ENCODE results near the gene AGAP5.
A peak's percentile ranks its signal among the peaks of the same experiment; 100 is the strongest.

Gene AGAP5

DNA sequence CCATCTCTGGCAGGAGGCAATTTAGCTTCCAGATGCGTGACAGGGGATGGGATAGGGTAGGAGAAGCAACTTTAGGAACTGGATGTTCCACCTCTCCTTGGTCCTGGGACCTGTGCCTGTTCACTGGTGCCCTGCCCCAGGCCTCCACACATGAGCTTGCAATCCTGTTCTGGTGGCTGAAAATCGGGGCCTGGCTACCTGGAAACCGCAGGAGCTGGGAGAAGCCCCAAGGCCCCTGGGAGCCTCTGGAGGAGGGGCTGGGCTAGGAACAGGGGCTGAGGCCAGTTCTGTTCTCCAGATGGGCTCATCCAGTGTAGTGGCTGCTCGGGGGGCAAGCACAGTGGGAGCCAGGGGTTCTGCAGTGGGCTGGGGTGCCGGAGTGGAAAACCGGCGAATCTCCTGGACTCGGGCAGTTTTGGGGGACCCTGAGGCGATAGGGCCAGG, 51.3 kb downstream of the AGAP5 start:
- TF ChIP-seq, protein P1, sequence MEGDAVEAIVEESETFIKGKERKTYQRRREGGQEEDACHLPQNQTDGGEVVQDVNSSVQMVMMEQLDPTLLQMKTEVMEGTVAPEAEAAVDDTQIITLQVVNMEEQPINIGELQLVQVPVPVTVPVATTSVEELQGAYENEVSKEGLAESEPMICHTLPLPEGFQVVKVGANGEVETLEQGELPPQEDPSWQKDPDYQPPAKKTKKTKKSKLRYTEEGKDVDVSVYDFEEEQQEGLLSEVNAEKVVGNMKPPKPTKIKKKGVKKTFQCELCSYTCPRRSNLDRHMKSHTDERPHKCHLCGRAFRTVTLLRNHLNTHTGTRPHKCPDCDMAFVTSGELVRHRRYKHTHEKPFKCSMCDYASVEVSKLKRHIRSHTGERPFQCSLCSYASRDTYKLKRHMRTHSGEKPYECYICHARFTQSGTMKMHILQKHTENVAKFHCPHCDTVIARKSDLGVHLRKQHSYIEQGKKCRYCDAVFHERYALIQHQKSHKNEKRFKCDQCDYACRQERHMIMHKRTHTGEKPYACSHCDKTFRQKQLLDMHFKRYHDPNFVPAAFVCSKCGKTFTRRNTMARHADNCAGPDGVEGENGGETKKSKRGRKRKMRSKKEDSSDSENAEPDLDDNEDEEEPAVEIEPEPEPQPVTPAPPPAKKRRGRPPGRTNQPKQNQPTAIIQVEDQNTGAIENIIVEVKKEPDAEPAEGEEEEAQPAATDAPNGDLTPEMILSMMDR (IDR thresholded peaks at IDR 0.05; ENCODE audit: insufficient read depth, low read depth, low read length, missing control alignments): no peak
- DNase-seq (ENCODE audit: low read depth): no peak
- no peak overlapping the region for H3K4me3 ChIP-seq (ENCODE audit: low read length)

DNA sequence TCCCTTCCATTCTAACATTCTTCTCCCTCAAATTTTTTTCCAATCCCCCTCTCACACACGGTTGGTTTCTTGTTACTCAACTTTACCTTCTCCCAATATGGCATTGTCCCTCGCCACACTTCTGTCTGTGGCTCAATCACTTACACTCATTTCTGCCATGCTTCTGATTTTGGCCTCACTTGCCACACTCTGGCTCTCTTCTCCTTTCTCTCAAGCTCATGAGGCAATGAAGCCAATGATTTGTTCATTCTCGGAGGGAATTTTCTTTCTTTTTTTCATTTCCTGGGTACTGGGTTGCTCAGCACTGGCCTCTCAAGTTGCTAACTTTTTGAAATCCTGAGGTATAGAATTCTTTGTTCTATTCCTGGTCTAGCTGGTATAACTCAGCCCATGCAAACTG, 52.7 kb downstream of the AGAP5 start:
- H3K4me3 ChIP-seq (ENCODE audit: low read length): no peak overlapping the region
- TF ChIP-seq, protein P1 (IDR thresholded peaks at IDR 0.05; ENCODE audit: insufficient read depth, low read depth, low read length, missing control alignments): no peak
- DNase-seq (ENCODE audit: low read depth): no peak

DNA sequence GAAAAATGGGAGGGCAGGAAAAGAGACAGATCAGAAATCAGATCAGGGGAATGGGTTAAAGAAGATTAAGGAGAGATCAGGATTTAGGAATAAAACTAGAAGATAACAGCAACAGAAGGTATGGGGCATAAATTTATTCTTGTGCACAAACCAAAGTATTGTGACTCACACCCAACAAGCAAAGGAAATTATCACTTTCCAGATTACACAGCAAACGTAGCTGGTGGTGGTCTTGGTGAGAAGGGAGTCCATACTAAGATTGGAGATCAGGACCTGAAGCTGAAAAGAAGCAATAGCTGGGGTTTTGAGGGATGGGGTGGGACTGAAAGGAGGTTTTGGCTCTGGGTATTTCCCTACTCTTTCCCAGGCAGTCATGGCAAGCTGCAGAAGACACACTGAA, 53.1 kb downstream of the AGAP5 start:
- DNase-seq (ENCODE audit: low read depth): no peak
- H3K4me3 ChIP-seq (ENCODE audit: low read length): no peak overlapping the region
- TF ChIP-seq, protein P1 (IDR thresholded peaks at IDR 0.05; ENCODE audit: insufficient read depth, low read depth, low read length, missing control alignments): no peak

DNA sequence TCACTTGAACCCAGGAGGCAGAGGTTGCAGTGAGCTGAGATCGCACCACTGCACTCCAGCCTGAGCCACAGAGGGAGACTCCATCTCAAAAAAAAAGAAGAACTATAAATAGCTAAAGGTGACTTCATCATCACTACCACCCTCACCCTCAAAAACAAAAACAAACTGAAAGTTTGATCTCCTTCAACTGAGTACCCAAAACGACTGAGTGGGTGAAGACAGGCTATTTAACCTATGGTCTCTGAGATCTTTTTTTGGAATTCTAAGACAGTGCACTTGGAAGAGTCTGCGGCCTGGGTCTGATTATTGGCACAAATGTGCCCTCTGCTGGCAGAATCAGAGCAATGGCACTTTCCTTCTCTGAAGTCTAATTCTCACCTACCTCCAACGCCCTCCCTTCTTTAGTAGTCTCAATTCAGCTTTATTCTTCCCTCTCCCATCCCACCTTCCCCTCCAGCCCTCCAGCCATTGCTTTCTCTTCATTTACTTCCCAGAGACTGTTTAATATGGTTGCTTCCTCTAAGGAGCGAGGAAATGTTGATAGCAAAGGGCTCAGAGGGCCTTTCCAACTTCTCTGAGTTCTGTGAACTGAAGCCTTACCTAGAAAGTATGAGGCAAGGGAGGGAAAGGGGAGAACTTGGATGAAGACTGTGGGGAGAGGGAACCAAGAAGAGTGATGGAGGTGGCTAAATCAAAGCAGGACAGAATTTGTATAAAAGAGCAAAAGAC, 53.7 kb downstream of the AGAP5 start:
- TF ChIP-seq, protein P1 (IDR thresholded peaks at IDR 0.05; ENCODE audit: insufficient read depth, low read depth, low read length, missing control alignments): peak; percentile 88
- H3K4me3 ChIP-seq (ENCODE audit: low read length): no peak overlapping the region
- DNase-seq (ENCODE audit: low read depth): peak; percentile 75

DNA sequence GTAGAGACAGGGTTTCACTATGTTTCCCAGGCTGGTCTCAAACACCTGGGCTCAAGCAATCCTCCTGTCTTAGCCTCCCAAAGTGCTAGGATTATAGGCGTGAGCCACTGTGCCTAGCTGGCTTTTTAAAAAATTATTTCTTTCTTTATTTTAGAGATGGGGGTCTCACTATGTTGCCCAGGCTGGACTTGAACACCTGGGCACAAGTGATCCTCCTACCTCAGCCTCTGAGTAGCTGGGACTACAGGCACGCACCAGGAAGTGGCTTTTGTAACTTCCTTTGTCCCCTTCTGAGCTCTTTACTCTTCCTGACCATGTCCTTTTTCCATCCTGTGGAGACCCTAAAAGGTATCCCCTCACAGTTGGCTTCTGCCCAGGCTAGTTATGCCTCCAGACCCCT, 54.5 kb downstream of the AGAP5 start:
- TF ChIP-seq, protein P1 (IDR thresholded peaks at IDR 0.05; ENCODE audit: insufficient read depth, low read depth, low read length, missing control alignments): no peak
- no peak for DNase-seq (ENCODE audit: low read depth)
- H3K4me3 ChIP-seq (ENCODE audit: low read length): no peak overlapping the region

DNA sequence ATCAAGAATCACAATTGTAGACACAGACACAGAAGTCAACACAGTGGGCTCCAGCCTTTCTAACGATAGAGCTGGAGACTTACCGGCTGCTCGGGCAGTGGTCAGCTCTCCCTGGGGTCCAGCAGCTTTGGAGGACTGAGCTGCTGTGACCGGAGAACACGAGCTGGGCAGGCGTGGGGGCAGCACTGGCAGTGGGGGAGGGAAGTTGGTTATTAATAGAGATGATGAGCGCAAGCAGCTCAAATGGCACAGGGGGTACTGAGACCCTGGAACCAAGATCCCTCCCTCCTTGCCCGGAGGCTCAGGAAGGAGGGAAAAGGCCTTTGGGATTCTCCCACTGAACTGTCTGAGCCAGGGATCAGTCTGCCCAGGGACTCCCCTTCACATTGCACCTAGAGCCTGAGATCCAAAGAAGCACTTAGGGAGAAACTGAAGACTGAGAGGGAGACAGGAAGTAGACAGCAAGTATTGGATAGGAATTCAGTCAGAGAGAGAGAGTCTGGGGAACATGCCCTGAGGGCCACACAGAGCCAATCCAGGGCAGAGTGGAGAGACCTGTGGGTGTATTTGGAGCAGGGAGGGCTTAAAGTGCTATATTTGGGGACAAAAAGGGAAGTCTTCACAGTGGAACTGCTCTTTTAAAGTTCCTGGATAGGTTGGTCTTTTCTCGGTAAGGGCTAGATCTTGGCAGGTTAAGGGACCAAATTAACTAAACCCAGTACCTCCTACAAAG, 56.4 kb downstream of the AGAP5 start, which contains the start of gene MYOZ1:
TSS of gene MYOZ1 (minus strand) at position 147 of the 733 bp plus-strand sequence. CDS start 1,457 bp downstream, outside the sequence.
- no peak within 1 kb of the TSS for H3K4me3 ChIP-seq (ENCODE audit: low read length)
- DNase-seq (ENCODE audit: low read depth): peak; percentile 27
- TF ChIP-seq, protein P1 (IDR thresholded peaks at IDR 0.05; ENCODE audit: insufficient read depth, low read depth, low read length, missing control alignments): no peak
